RKO (cell line): Measurements from ENCODE around the gene OTUB2.

ENCODE experiments used
- DNase-seq: peaks from one replicate; pipeline ENCODE4 v3.0.0-alpha.2; 2016; ENCODE audit warnings: low spot score

Gene OTUB2

GRCh38 chr14:94021416-94022157, 4.6 kb upstream of the OTUB2 start:
- DNase-seq, result no peak

- no peak for DNase-seq
Measured at GRCh38 chr14:94022532-94023411, 3.4 kb upstream of the OTUB2 start.

DNA sequence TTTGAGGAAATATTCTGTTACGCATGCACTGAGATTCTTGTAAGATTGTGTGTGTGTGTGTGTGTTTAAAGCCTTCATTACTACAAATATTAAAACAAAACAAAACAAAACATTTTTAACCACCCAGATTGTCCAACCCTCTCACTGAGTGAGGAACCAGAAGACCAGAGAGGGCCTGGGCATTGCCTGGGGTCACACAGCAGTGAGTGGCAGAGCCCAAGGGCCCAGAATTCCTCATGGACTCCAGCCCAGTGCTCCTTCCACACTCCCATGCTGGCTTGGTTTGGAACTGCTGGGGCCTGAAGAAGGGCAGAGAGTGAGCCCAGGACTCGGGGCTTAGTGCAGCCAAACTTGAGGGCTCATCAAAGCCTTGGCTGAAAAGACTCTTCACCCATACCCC, 1.6 kb upstream of the OTUB2 start:
- no peak for DNase-seq

DNA sequence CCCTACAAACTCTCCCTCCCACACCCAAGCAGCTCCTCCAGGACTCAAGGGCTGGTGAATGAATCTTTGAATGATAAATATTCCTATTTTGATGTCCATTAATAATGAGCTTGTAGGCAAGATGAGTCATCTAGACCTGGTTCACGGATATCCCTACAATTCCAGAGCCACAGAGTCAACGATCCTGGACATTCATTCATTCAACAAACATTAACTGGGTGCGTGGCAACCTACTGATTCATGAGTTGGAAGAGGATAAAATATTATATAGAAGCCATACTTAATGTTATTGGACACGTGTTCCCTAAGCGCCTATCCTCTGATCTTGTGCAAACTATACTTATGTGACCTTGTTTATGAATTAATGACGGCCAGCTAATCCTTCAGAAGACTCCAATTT, 420 bp upstream of the OTUB2 start:
- no peak for DNase-seq

DNA sequence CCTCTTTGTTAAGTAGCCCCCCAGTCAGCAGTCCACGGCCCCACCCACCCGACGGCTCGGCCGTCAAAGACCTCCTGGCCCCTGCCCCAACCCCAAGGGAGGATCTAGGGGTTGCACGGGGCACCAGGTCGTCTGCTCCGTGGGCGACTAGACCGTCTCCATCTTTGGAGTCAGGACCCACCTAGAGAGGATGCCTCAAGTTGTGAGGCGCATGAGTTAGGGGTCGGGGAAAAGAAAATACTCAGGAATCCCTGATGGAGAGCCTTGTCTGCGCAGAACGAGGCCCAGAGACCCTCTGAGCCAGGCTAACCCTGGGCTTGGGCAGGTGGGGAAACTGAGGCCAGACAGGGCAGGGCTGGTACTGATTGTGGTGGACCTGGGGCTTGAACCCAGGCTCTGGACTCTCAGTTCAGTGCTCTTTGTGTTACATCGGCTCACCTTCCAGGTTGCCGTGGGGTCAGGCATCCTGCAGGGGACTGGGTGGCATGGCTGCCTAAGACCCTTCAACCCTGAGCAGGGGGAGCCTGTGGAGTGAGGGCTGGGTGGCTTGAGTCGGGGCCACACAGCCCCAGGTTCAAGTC, 839 bp downstream of the OTUB2 start:
- no peak for DNase-seq

GRCh38 chr14:94027566-94028449, 1.7 kb downstream of the OTUB2 start:
- peak; percentile 18 for DNase-seq

DNA sequence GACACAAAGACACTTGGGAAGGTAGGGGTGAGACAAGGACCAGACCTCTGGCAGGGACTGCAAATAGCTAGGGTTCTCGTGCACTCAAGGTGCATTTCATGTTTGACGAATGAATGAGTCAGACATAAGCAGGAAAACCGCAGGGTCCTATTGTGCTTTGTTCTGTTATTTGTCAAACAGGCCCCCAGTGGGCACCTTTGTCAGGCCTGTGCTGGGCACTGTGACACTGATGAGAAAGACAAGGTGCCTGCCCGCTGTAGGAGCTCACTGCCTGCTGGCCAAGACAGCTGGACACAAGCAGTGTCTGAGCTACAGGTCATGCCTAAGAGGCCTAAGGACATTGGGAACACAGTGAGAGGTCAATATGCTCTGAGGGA, 2.3 kb downstream of the OTUB2 start:
- peak; percentile 80 for DNase-seq

GRCh38 chr14:94029265-94029664, 3.1 kb downstream of the OTUB2 start:
- DNase-seq, result no peak

- DNase-seq, result no peak
Measured at GRCh38 chr14:94029671-94030203, 3.6 kb downstream of the OTUB2 start.

DNA sequence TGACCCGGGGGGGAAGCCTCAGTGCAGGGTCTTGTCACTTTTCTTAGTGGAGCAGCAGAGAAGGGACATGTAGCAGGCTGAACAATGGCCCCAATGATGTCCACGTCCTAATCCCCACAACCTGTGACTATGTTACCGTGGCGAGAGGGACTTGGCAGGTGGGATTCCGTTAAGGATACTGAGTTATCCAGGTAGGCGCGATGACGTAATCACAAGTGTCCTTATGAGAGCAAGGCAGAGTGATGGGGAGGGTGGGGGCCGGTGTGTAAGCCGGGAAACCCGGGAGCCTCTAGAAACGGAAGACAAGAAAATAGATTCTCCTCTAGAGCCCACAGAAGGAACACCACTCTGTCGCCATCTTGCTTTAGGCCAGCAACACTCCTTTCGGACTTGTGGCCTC, 4.4 kb downstream of the OTUB2 start:
- DNase-seq, result no peak

DNA sequence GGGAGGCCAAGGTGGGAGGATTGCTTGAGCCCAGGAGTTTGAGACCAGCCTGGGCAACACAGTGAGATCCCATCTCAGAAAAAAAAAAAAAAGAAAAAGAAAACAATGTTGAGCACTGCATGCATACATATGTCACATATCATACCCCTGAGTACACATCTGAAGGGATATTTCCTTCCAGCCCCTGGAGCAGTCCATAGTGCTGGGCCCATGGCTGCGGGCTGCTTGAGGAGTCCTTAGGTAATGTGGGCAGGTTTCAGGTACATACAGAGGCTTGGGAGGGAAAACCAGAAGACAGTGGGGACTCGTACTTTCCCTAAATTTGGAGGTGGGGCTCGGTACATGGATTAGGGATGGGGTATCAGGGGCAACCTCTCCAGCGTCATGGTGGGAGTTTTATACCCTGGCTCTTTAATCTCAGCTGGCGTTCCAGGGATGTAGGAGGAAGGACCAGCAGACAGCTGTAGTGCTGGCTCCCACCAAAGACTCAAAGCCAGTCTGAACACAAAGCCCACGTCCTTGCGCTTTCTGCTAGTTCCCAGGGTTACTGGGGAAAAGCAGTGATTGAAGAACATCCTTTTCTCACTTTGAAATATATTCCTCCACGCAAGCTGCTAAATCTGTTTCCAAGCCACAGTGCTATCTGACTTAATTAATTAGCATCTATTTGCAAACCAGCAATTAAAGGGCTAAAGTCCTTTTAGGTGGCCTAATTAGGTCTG, 5.2 kb downstream of the OTUB2 start:
- DNase-seq, result no peak

DNA sequence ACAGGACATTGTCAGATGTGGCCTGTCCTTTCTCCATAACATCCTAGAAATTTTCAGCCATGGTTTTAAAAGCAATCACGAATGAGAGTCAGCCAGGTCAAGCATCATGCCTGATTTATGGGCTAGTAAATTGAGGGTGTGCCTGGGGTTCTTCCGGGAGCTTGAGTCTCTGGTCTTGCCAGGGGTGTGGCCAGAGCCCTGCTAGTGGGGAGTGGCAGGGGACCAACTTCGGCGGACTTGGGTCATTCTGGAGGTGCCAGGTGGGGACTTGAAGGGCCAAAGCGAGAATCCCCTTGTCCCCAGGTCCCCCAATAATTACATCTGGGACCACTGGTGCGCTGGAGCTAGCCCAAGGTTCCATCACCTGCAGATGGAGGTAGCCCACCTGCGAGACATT, 5.7 kb downstream of the OTUB2 start:
- DNase-seq, result no peak

DNA sequence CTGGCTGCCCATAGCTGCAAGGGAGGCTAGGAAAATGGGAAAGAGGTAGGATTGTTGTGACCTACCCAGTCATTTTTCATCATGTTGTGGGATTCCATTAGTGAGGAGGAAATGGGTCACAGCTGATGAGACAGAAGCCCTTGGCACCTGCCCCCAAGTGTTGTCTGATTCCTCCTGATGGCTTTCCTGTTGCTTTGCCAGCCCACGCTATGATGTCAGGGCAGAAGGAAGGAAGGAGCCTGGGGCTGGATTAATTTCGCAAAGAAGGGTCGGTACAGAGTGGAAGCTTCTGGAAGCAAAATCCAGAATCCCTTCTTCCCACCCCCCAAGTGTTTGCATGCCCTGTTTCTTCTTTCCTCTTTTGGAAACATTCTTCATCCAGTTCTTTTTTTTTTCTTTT, 8.7 kb downstream of the OTUB2 start:
- DNase-seq, result no peak

DNA sequence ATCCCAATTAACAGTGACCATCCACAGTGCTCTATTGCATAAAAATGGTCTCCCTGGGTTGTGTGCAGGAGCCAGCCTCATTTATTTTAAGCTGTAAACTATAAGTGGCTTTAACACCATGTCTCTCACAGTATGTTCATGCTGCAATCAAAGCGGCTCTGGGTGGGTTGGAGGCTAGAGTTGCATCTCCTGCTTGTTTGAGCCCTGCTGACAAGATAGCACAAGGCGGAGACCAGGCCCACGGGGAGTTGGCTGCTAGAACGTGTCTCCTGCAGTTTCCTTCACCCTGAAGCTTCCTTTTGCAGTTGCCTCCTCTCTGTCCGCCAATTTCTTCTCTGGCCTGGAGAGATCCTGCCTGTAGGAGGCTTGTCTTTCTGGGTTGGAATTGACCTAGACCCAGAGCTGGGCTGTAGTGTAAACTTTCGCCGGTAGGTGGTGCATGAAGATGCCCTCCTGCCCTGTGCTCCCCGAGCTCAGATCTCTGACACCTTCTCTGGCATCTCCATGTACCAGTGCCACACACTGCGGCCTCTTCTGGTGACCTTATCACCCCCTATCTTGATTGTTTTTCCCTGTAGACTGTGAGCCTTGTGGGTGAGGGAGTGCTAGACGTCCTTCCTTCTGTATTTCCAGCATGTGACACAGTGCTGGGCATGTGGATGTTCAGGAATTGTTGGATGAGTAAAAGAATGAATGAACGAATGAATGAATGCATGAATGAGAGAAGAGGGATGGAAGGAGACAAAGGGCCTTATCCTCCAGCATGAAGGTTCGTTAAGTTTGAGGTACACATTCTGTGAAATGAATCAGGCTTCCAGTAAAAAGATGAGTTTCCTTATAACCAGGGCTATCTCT, 10.4 kb downstream of the OTUB2 start:
- DNase-seq, result peak; percentile 59

GRCh38 chr14:94037954-94038353, 11.8 kb downstream of the OTUB2 start:
- no peak for DNase-seq

GRCh38 chr14:94038510-94038909, 12.4 kb downstream of the OTUB2 start:
- DNase-seq, result no peak

DNA sequence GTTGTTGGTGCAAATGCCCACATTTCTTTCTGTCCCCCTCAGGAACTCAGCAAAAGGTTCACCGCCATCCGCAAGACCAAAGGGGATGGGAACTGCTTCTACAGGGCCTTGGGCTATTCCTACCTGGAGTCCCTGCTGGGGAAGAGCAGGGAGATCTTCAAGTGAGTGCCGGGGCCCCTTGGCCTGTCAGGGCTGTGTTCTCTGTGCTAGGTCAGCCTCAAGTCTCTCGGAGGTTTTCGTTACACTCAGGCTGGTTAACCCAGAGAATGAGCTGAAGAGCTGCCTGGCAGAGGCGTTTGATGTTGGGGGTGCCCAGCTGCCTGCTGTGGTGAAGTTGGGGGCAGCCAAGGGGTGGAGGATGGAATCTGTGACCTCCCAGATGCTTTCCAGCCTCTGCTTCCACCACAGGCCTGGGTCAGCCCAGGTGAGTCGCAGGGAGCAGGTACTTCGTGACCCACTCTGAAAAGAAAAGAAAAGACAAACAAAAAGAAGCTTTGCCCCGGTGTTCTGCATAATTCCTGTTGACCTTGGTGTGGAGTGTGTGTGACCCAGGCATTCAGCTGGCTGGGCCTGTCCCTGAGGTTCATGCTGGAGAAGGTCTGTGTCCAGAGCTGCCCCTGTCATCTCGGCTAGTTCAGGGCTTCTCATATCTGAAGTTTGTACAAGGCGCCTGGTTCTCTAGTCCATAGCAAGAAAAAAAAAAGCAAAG, 12.9 kb downstream of the OTUB2 start:
- no peak for DNase-seq

DNA sequence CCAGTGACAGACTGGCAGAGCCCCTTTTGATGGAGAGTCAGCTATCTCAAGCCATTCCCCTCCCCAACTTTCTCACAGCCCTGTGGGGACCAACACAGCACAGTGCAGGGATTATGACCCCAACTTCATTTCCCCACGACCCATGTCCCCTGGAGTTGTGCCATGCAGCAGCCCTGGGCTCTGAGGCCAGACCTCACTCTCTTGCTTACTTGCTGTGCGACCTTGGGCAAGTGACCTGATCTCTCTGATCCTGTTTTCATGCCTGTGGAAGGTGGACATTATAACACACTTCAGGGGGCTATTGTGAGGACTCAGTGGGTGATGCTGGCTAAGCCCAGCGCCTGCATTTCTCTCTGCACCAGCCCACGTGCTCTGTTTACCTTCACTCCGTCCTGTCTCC, 14.1 kb downstream of the OTUB2 start:
- DNase-seq, result no peak

GRCh38 chr14:94040796-94041195, 14.7 kb downstream of the OTUB2 start:
- DNase-seq, result no peak
